HepG2 (cell line): ENCODE measurements around the gene PALS1. TPM values are rescaled to one million over a fixed set of nuclear protein-coding genes. Genes with fewer than 3 reads are reported as not detected.

Experiments
- ARNTL ChIP-seq: sonication (generic); formaldehyde crosslinking; IDR thresholded peaks from 2 replicates; pipeline ENCODE4 v1.4.0; 2020; ENCODE audit warnings: mild to moderate bottlenecking, missing genetic modification reagents
- CREBL2 ChIP-seq: sonication (generic); formaldehyde crosslinking; IDR thresholded peaks from 2 replicates; pipeline ENCODE4 v1.8.1; 2023; ENCODE audit warnings: missing genetic modification reagents, mild to moderate bottlenecking, borderline replicate concordance
- DR1 ChIP-seq: sonication (generic); formaldehyde crosslinking; IDR thresholded peaks from 2 replicates; pipeline ENCODE4 v1.8.0; 2021; ENCODE audit warnings: mild to moderate bottlenecking, missing genetic modification reagents, inconsistent platforms
- EHMT2 ChIP-seq: fragments of 200-600 bp; sonication (generic); IDR thresholded peaks from 2 replicates; pipeline ENCODE4 v1.7.0; 2017; ENCODE audit warnings: antibody characterized with exemption, low read depth, low read length, borderline replicate concordance
- GABPA ChIP-seq, 2 experiments: IDR thresholded peaks; 2 replicates each; pipeline ENCODE4 v1.6.1; 2011 to 2016; ENCODE audit warnings: low read depth in 2 of 2, low read length in 1 of 2, missing biosample characterization in 1 of 2, missing genetic modification characterization in 1 of 2
- HNRNPLL ChIP-seq: fragments of 200-400 bp; formaldehyde crosslinking; IDR thresholded peaks from 2 replicates; pipeline ENCODE4 v1.6.1; 2017; ENCODE audit warnings: mild to moderate bottlenecking, low read depth, low read length; ENCODE audit not compliant: poor library complexity, severe bottlenecking
- IKZF4 ChIP-seq: sonication (generic); formaldehyde crosslinking; IDR thresholded peaks from 2 replicates; pipeline ENCODE4 v1.5.1; 2020; ENCODE audit warnings: borderline replicate concordance, mild to moderate bottlenecking, low read depth, missing genetic modification reagents; ENCODE audit errors: not compliant biosample characterization
- KAT8 ChIP-seq: IDR thresholded peaks from 2 replicates; pipeline ENCODE4 v1.6.1; 2016; ENCODE audit warnings: missing genetic modification reagents, missing compliant biosample characterization
- KDM5A ChIP-seq: fragments of 200-600 bp; sonication (generic); IDR thresholded peaks from 2 replicates; pipeline ENCODE4 v1.7.0; 2018; ENCODE audit warnings: antibody characterized with exemption, mild to moderate bottlenecking, low read length, borderline replicate concordance
- MAZ ChIP-seq, 2 experiments: sonication (generic) in 1 of 2; formaldehyde crosslinking in 1 of 2; IDR thresholded peaks; 2 replicates each; pipeline versions ENCODE4 v1.5.0 to v1.6.1; 2012 to 2020; ENCODE audit warnings: low read depth in 2 of 2, mild to moderate bottlenecking in 2 of 2, borderline replicate concordance in 1 of 2, improper control_type of control experiment in 1 of 2, low read length in 1 of 2, missing genetic modification reagents in 1 of 2, moderate library complexity in 1 of 2
- PAWR ChIP-seq: sonication (generic); formaldehyde crosslinking; IDR thresholded peaks from 2 replicates; pipeline ENCODE4 v1.4.0; 2020; ENCODE audit warnings: missing genetic modification reagents, mild to moderate bottlenecking, borderline replicate concordance
- SMARCE1 ChIP-seq: fragments of 450-650 bp; IDR thresholded peaks from 2 replicates; pipeline ENCODE4 v1.6.1; 2017; ENCODE audit warnings: borderline replicate concordance
- SMYD3 ChIP-seq: sonication (generic); formaldehyde crosslinking; IDR thresholded peaks from 2 replicates; pipeline ENCODE4 v1.8.1; 2023; ENCODE audit warnings: mild to moderate bottlenecking, missing genetic modification reagents
- SUZ12 ChIP-seq: fragments of 150-350 bp; IDR thresholded peaks from 2 replicates; pipeline ENCODE4 v1.6.1; 2014; ENCODE audit warnings: low read depth, low read length
- TFDP2 ChIP-seq: sonication (generic); formaldehyde crosslinking; IDR thresholded peaks from 2 replicates; pipeline ENCODE4 v1.4.0; 2020; ENCODE audit warnings: missing genetic modification reagents
- WIZ ChIP-seq: sonication (generic); formaldehyde crosslinking; IDR thresholded peaks from 2 replicates; pipeline ENCODE4 v1.5.1; 2020; ENCODE audit warnings: mild to moderate bottlenecking, missing genetic modification reagents
- YEATS4 ChIP-seq: sonication (generic); formaldehyde crosslinking; IDR thresholded peaks from 2 replicates; pipeline ENCODE4 v1.4.0; 2020; ENCODE audit warnings: missing genetic modification reagents, borderline replicate concordance
- ZFY ChIP-seq: sonication (generic); formaldehyde crosslinking; IDR thresholded peaks from 2 replicates; pipeline ENCODE4 v1.4.0; 2020; ENCODE audit warnings: missing genetic modification reagents
- ZNF138 ChIP-seq: sonication (generic); formaldehyde crosslinking; IDR thresholded peaks from 2 replicates; pipeline ENCODE4 v1.5.0; 2020; ENCODE audit warnings: mild to moderate bottlenecking, low read depth, missing genetic modification reagents
- ZNF24 ChIP-seq: fragments of 450-650 bp; IDR thresholded peaks from 2 replicates; pipeline ENCODE4 v1.6.1; 2017; ENCODE audit warnings: antibody characterized with exemption, mild to moderate bottlenecking
- ZNF510 ChIP-seq: sonication (generic); formaldehyde crosslinking; IDR thresholded peaks from 2 replicates; pipeline ENCODE4 v1.4.0; 2020; ENCODE audit warnings: low read depth, mild to moderate bottlenecking, missing genetic modification reagents
- ZUFSP ChIP-seq: sonication (generic); formaldehyde crosslinking; IDR thresholded peaks from 2 replicates; pipeline ENCODE4 v1.9.0; 2021; ENCODE audit warnings: missing genetic modification reagents, mild to moderate bottlenecking, borderline replicate concordance
- polyA plus RNA-seq, 8 experiments: library from polyadenylated mRNA; depleted of rRNA in 3 of 8; stranded (reverse) in 7 of 8; unstranded in 1 of 8; fragments of >200 nt; fragmentation: Illumina TruSeq in 4 of 8; extraction: Trizol in 4 of 8; gene quantifications; 2 replicates each; pipeline versions ENCODE4 v1.2.1 to v1.2.3, GENCODE V29; 2011 to 2016; ENCODE audit warnings: low read depth in 4 of 8, missing spikeins in 1 of 8, mixed read lengths in 1 of 8; ENCODE audit not compliant: insufficient read depth in 1 of 8
- total RNA-seq, 5 experiments: library from RNA; depleted of rRNA; stranded (reverse); fragments of >200 nt; fragmentation: Illumina TruSeq; extraction: Trizol; gene quantifications; 2 replicates each; pipeline ENCODE4 v1.2.3, GENCODE V29; 2016; ENCODE audit warnings: low read depth in 1 of 5
- TF ChIP-seq, protein P1 (sequence below): sonication (generic); formaldehyde crosslinking; IDR thresholded peaks from 2 replicates; pipeline ENCODE4 v1.8.1; 2023; ENCODE audit warnings: mild to moderate bottlenecking, missing genetic modification reagents, borderline replicate concordance
- TF ChIP-seq, protein P2 (sequence below): sonication (generic); formaldehyde crosslinking; conservative IDR thresholded peaks from 2 replicates; pipeline ENCODE4 v1.5.0; 2020; ENCODE audit warnings: missing genetic modification reagents

PALS1 gene
- total and polyA plus RNA-seq, 2 of the 13 experiments (the other 11 are each of a cell fraction or from before 2014, with no cell fraction given), result 8.8 to 20.0 TPM

DNA sequence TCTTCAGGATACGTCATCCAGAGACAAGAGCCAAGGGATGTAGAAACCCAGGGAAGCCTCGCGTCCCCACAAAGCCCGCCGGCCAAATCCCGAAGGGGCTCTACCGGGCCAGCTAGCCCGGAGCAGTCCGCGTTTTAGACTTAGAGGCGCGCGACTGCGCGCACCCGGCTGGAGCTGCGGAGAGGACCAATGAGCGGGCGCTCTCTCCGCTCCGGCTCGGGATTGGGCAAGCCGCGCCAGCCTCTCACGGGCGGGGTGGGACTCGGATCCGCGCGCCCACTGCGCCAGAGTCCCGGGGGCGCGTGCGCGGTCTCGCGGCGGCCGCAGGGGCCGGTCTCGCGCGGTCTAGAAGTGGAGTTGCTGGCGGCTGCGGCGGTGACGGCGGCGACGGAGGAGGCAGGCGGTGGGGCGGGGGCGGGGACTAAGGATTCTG lies 241 bp upstream of the PALS1 start (continued):
- TF ChIP-seq GABPA (IDR thresholded peaks at IDR 0.05; ENCODE audit: low read depth, low read length) (no peak), GABPA (CRISPR knock-in tag; IDR thresholded peaks at IDR 0.05; ENCODE audit: low read depth) (no peak), TFDP2 (CRISPR knock-in tag) (no peak), KDM5A (peak; percentile 54; the same call in 1 of the 2 replicates), ZUFSP (CRISPR knock-in tag) (no peak), ARNTL (CRISPR knock-in tag) (no peak), YEATS4 (CRISPR knock-in tag) (no peak), ZNF510 (no peak), DR1 (0 out of 2 replicates have a peak, but pooled peaks have one; percentile 40), ZFY (CRISPR knock-in tag) (no peak), ZNF138 (CRISPR knock-in tag) (no peak), HNRNPLL (no peak), MAZ (IDR thresholded peaks at IDR 0.05; ENCODE audit: borderline replicate concordance, low read depth, low read length) (no peak), MAZ (CRISPR knock-in tag; IDR thresholded peaks at IDR 0.05; ENCODE audit: low read depth) (no peak), EHMT2 (no peak), IKZF4 (CRISPR knock-in tag) (no peak), ZNF24 (no peak), PAWR (CRISPR knock-in tag) (no peak), KAT8 (no peak; the same call in 1 of the 2 replicates), SMYD3 (CRISPR knock-in tag) (no peak; the same call in 1 of the 2 replicates), WIZ (CRISPR knock-in tag) (no peak), SUZ12 (no peak), SMARCE1 (no peak), CREBL2 (CRISPR knock-in tag) (no peak)
- TF ChIP-seq, protein P1, sequence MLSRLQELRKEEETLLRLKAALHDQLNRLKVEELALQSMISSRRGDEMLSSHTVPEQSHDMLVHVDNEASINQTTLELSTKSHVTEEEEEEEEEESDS (CRISPR knock-in tag), result no peak
- TF ChIP-seq, protein P2, sequence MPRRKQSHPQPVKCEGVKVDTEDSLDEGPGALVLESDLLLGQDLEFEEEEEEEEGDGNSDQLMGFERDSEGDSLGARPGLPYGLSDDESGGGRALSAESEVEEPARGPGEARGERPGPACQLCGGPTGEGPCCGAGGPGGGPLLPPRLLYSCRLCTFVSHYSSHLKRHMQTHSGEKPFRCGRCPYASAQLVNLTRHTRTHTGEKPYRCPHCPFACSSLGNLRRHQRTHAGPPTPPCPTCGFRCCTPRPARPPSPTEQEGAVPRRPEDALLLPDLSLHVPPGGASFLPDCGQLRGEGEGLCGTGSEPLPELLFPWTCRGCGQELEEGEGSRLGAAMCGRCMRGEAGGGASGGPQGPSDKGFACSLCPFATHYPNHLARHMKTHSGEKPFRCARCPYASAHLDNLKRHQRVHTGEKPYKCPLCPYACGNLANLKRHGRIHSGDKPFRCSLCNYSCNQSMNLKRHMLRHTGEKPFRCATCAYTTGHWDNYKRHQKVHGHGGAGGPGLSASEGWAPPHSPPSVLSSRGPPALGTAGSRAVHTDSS (CRISPR knock-in tag), result no peak
